Endodermal cell (in vitro differentiated cells): ENCODE measurements around the gene LEP. TPM values are rescaled to one million over a fixed set of nuclear protein-coding genes. Genes with fewer than 3 reads are reported as not detected.
A peak's percentile ranks its signal among the peaks of the same experiment; 100 is the strongest.

Experiments used
- DNase-seq: peaks from one replicate; pipeline ENCODE4 v3.0.0-alpha.2; 2017
- H3K27ac ChIP-seq: 2 replicates; pipeline ENCODE4 v1.5.1; 2013; ENCODE audit warnings: mild to moderate bottlenecking, low read depth, low read length, moderate library complexity
- H3K27me3 ChIP-seq: 2 replicates; pipeline ENCODE4 v1.6.1; 2013; ENCODE audit warnings: mild to moderate bottlenecking, low read length, moderate library complexity; ENCODE audit not compliant: insufficient read depth, control insufficient read depth, poor library complexity, severe bottlenecking
- H3K36me3 ChIP-seq: 2 replicates; pipeline ENCODE4 v1.7.0; 2013; ENCODE audit warnings: mild to moderate bottlenecking, low read length, moderate library complexity; ENCODE audit not compliant: control insufficient read depth, insufficient read depth
- H3K4me1 ChIP-seq: one replicate; pipeline ENCODE4 v1.7.0; 2013; ENCODE audit warnings: low read length; ENCODE audit not compliant: control insufficient read depth, insufficient read depth
- H3K4me3 ChIP-seq: 2 replicates; pipeline ENCODE4 v1.5.1; 2013; ENCODE audit warnings: mild to moderate bottlenecking, low read length, moderate library complexity
- H3K9ac ChIP-seq: 2 replicates; pipeline ENCODE4 v1.6.1; 2013; ENCODE audit warnings: mild to moderate bottlenecking, low read length, moderate library complexity; ENCODE audit not compliant: poor library complexity, severe bottlenecking; ENCODE audit errors: extremely low read depth
- H3K9me3 ChIP-seq: 2 replicates; pipeline ENCODE4 v1.6.1; 2013; ENCODE audit warnings: mild to moderate bottlenecking, low read length, moderate library complexity; ENCODE audit not compliant: control insufficient read depth
- H3K27ac Mint-ChIP-seq: 2 replicates; pipeline ENCODE4 v1.8.0; 2020; ENCODE audit warnings: mixed read lengths
- H3K27me3 Mint-ChIP-seq: 2 replicates; pipeline ENCODE4 v1.8.0; 2021; ENCODE audit warnings: mild to moderate bottlenecking, mixed read lengths; ENCODE audit not compliant: insufficient read depth
- H3K36me3 Mint-ChIP-seq: 2 replicates; pipeline ENCODE4 v1.8.0; 2020; ENCODE audit warnings: low read depth, mixed read lengths
- H3K4me1 Mint-ChIP-seq: 2 replicates; pipeline ENCODE4 v1.8.0; 2020; ENCODE audit warnings: mixed read lengths
- H3K4me3 Mint-ChIP-seq: 2 replicates; pipeline ENCODE4 v1.8.0; 2020; ENCODE audit warnings: mild to moderate bottlenecking, moderate library complexity, mixed read lengths
- H3K9me3 Mint-ChIP-seq: 2 replicates; pipeline ENCODE4 v1.8.0; 2020; ENCODE audit warnings: mild to moderate bottlenecking, mixed read lengths
- WGBS, 2 experiments: methylation state at CpG; one replicate each; pipeline versions ENCODE4 v1.1.5 to v1.1.7; 2013; ENCODE audit warnings: missing lambda C conversion rate in 2 of 2, mixed read lengths in 1 of 2; ENCODE audit not compliant: insufficient coverage in 1 of 2, insufficient read length in 1 of 2; 5-methylcytosine and 5-hydroxymethylcytosine counted together
- total RNA-seq, 2 donors: library from RNA; stranded (reverse); fragmentation: NEBNext Ultra II Directional in 1 of 2; extraction: Animal tissue kit (Norgen Biotek cat#: 25700) in 1 of 2; gene quantifications; 2 replicates in 1 of 2; 3 replicates in 1 of 2; pipeline ENCODE4 v1.2.1, GENCODE V29; 2021
- TF ChIP-seq, protein P1 (sequence below): fragments of 200-600 bp; sonication (generic); conservative IDR thresholded peaks from 2 replicates; pipeline ENCODE4 v1.5.0; 2021; ENCODE audit warnings: antibody characterized with exemption, mild to moderate bottlenecking

The LEP gene
- total RNA-seq, 2 donors from 2014 or later, result not detected

DNA sequence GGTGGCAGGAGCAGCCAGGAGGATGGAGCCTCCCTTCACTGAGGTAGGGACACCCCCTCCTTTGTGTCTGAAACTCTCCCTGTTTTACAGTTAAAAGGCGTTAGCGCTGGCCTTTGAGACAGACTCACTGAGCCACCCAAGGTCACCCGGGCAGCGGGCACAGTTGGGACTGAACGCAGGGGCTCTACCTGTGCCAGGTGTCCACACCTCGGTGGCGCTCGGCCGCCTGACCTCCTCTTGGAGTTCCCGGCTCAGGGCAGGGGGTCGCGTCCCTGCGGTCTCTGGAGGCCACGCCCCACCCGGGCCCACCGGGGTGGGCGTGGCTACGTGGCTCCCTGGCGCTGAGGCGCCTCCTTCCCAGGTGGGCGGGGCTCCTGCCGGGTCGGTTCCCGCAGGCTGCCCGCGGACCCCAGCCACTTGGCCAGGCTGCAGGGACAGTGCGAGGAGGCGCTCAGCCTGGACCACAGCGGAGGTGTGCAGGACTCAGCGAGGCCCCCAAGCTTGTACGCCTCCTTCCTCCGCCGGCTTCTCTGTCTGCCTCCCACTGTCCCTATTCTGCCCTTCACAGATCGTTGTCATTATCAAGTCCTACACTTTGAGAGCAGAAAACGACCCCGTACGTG, 39.9 kb upstream of the LEP start:
- H3K36me3 ChIP-seq, result no peaks in the 10 kb centered on the region
- WGBS, 2 experiments, result 0 to 4% methylated on average over 5 to 37 of the region's 37 CpGs
- peak overlapping the region; percentile 72 for H3K4me3 ChIP-seq
- H3K4me1 Mint-ChIP-seq, result peaks cover 6% of the 10 kb centered on the region
- H3K27me3 Mint-ChIP-seq, result peaks cover 87% of the 10 kb centered on the region
- no peak overlapping the region for H3K9ac ChIP-seq
- peak overlapping the region; percentile 53 for H3K4me3 Mint-ChIP-seq
- H3K27ac ChIP-seq, result no peak overlapping the region
- peak; percentile 91 for DNase-seq
- peaks cover 81% of the 10 kb centered on the region for H3K27me3 ChIP-seq
- no peak overlapping the region for H3K27ac Mint-ChIP-seq
- H3K4me1 ChIP-seq, result no peaks in the 10 kb centered on the region
- peaks cover 3% of the 10 kb centered on the region for H3K9me3 ChIP-seq
- H3K36me3 Mint-ChIP-seq, result no peaks in the 10 kb centered on the region
- peaks cover 2% of the 10 kb centered on the region for H3K9me3 Mint-ChIP-seq
- TF ChIP-seq, protein P1, sequence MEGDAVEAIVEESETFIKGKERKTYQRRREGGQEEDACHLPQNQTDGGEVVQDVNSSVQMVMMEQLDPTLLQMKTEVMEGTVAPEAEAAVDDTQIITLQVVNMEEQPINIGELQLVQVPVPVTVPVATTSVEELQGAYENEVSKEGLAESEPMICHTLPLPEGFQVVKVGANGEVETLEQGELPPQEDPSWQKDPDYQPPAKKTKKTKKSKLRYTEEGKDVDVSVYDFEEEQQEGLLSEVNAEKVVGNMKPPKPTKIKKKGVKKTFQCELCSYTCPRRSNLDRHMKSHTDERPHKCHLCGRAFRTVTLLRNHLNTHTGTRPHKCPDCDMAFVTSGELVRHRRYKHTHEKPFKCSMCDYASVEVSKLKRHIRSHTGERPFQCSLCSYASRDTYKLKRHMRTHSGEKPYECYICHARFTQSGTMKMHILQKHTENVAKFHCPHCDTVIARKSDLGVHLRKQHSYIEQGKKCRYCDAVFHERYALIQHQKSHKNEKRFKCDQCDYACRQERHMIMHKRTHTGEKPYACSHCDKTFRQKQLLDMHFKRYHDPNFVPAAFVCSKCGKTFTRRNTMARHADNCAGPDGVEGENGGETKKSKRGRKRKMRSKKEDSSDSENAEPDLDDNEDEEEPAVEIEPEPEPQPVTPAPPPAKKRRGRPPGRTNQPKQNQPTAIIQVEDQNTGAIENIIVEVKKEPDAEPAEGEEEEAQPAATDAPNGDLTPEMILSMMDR, result no peak

DNA sequence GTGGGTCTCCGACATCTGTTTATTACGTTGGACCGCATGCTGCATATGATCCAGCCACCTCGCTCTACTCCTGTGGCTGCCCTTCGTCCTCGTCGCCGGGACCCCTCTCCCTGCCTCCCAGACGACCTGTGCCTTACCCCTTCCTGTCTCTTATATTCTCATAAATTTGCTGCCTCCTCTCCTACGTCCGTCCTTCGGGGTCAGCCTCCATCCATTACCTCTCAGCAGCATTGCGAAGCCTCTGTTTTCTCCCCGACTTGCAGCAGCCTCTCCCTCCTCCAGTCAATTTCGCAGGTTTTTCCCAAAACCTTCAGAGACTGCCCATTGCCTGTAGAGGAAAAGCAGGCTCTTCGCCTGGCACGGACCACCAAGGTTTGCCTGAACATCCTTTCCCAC, 39.4 kb upstream of the LEP start:
- Histone ChIP-seq H3K9ac (no peak overlapping the region), H3K36me3 (no peaks in the 10 kb centered on the region), H3K4me3 (peak overlapping the region; percentile 72), H3K27me3 (peaks cover 83% of the 10 kb centered on the region), H3K4me1 (no peaks in the 10 kb centered on the region), H3K27ac (no peak overlapping the region), H3K9me3 (no peaks in the 10 kb centered on the region)
- Mint-ChIP-seq H3K4me1 (peaks cover 6% of the 10 kb centered on the region), H3K27ac (no peak overlapping the region), H3K27me3 (peaks cover 83% of the 10 kb centered on the region), H3K4me3 (peak overlapping the region; percentile 53), H3K36me3 (no peaks in the 10 kb centered on the region), H3K9me3 (no peaks in the 10 kb centered on the region)
- TF ChIP-seq, protein P1, result no peak
- 28 to 30% methylated on average over 17 of the region's 17 CpGs for WGBS, 2 experiments
- no peak for DNase-seq

DNA sequence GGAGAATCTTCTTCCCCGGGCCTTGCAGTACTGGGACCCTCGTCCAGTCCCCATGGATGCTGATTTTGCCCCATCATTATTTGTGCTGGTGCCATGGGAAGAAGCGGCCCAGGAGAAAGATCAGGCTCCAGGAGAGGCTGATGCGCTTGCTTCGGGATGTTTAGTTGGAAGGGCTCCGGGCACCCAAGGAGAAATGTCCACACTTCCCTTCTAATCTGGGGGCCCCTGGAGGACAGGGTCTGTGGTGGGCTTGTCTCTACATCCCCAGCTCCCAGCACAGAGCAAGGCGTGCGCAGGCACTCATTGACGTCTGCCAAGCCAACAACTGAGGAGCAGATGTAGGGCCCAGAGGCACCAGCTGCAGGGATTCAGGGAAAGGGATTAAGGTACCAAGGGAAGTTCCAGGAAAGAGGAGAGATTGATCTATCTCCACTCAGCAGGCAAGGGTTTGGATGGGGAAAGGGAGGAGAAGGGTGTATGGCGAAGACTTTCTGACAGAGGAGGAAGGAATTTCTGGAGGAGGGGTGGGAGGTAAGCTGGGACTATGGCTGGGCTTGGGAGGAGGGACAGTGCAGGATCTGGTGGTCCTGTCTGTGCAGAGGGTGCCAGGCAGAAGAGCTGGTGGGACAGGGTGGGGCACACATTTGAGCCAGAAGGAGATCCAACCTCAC, 38.7 kb upstream of the LEP start:
- no peak overlapping the region for H3K27ac ChIP-seq
- Mint-ChIP-seq H3K27ac (no peak overlapping the region), H3K9me3 (no peaks in the 10 kb centered on the region), H3K27me3 (peaks cover 84% of the 10 kb centered on the region), H3K36me3 (no peaks in the 10 kb centered on the region), H3K4me3 (no peak overlapping the region), H3K4me1 (peaks cover 6% of the 10 kb centered on the region)
- H3K9ac ChIP-seq, result no peak overlapping the region
- no peaks in the 10 kb centered on the region for H3K36me3 ChIP-seq
- no peak overlapping the region for H3K4me3 ChIP-seq
- H3K4me1 ChIP-seq, result no peaks in the 10 kb centered on the region
- no peaks in the 10 kb centered on the region for H3K9me3 ChIP-seq
- TF ChIP-seq, protein P1, result no peak
- H3K27me3 ChIP-seq, result peaks cover 83% of the 10 kb centered on the region
- 83 to 89% methylated on average over 3 to 10 of the region's 10 CpGs for WGBS, 2 experiments
- DNase-seq, result no peak
